ENCODE data around the gene STOX2. TPM values are rescaled to one million over a fixed set of nuclear protein-coding genes. Genes with fewer than 3 reads are reported as not detected.

The STOX2 gene
- polyA plus RNA-seq, 1 experiment, result 2.4 TPM

GRCh38 chr4:183860119-183860518 is 45.0 kb upstream of the STOX2 start:
- DNase-seq (ENCODE audit: low read depth, low spot score), result no peak
- ChIA-PET POLR2A (no interaction called here), CTCF (no interaction called here)
- H3K27ac ChIP-seq (ENCODE audit: low read depth, low read length), result no peak overlapping the region
- no peak for TF ChIP-seq CTCF (IDR thresholded peaks at IDR 0.05; ENCODE audit: low read depth, low read length)
- H3K9me3 ChIP-seq (ENCODE audit: control insufficient read depth, insufficient read depth, low read length), result no peaks in the 10 kb centered on the region
- H3K27me3 ChIP-seq (ENCODE audit: control insufficient read depth, insufficient read depth, low read length), result no peaks in the 10 kb centered on the region
- no peak overlapping the region for H3K4me3 ChIP-seq (ENCODE audit: low read depth, low read length)

GRCh38 chr4:183860731-183861130 is 44.4 kb upstream of the STOX2 start:
- no peaks in the 10 kb centered on the region for H3K9me3 ChIP-seq (ENCODE audit: control insufficient read depth, insufficient read depth, low read length)
- H3K27me3 ChIP-seq (ENCODE audit: control insufficient read depth, insufficient read depth, low read length), result no peaks in the 10 kb centered on the region
- no peak for DNase-seq (ENCODE audit: low read depth, low spot score)
- no peak overlapping the region for H3K4me3 ChIP-seq (ENCODE audit: low read depth, low read length)
- CTCF ChIA-PET, result no interaction called here
- no peak for TF ChIP-seq CTCF (IDR thresholded peaks at IDR 0.05; ENCODE audit: low read depth, low read length)
- POLR2A ChIA-PET, result no interaction called here
- H3K27ac ChIP-seq (ENCODE audit: low read depth, low read length), result no peak overlapping the region

GRCh38 chr4:183861426-183861825 is 43.7 kb upstream of the STOX2 start:
- Histone ChIP-seq H3K4me3 (ENCODE audit: low read depth, low read length) (no peak overlapping the region), H3K27ac (ENCODE audit: low read depth, low read length) (no peak overlapping the region), H3K9me3 (ENCODE audit: control insufficient read depth, insufficient read depth, low read length) (no peaks in the 10 kb centered on the region), H3K27me3 (ENCODE audit: control insufficient read depth, insufficient read depth, low read length) (no peaks in the 10 kb centered on the region)
- no peak for DNase-seq (ENCODE audit: low read depth, low spot score)
- POLR2A ChIA-PET, result no interaction called here
- CTCF ChIA-PET, result no interaction called here
- no peak for TF ChIP-seq CTCF (IDR thresholded peaks at IDR 0.05; ENCODE audit: low read depth, low read length)

- ChIA-PET POLR2A (no interaction called here), CTCF (no interaction called here)
- DNase-seq (ENCODE audit: low read depth, low spot score), result no peak
These were observed 41.8 kb upstream of the STOX2 start for GRCh38 chr4:183863155-183863825.

GRCh38 chr4:183867247-183867646 is 37.9 kb upstream of the STOX2 start:
- CTCF ChIA-PET, result no interaction called here

More at GRCh38 chr4:183863155-183863825, 41.8 kb upstream of the STOX2 start:
- H3K27me3 ChIP-seq (ENCODE audit: control insufficient read depth, insufficient read depth, low read length), result no peaks in the 10 kb centered on the region
- TF ChIP-seq CTCF (IDR thresholded peaks at IDR 0.05; ENCODE audit: low read depth, low read length), result no peak
- no peak overlapping the region for H3K27ac ChIP-seq (ENCODE audit: low read depth, low read length)
- no peak overlapping the region for H3K4me3 ChIP-seq (ENCODE audit: low read depth, low read length)
- no peaks in the 10 kb centered on the region for H3K9me3 ChIP-seq (ENCODE audit: control insufficient read depth, insufficient read depth, low read length)

More at GRCh38 chr4:183867247-183867646, 37.9 kb upstream of the STOX2 start:
- POLR2A ChIA-PET, result no interaction called here
- no peaks in the 10 kb centered on the region for H3K27me3 ChIP-seq (ENCODE audit: control insufficient read depth, insufficient read depth, low read length)
- H3K9me3 ChIP-seq (ENCODE audit: control insufficient read depth, insufficient read depth, low read length), result no peaks in the 10 kb centered on the region
- no peak for TF ChIP-seq CTCF (IDR thresholded peaks at IDR 0.05; ENCODE audit: low read depth, low read length)
- H3K27ac ChIP-seq (ENCODE audit: low read depth, low read length), result no peak overlapping the region
- DNase-seq (ENCODE audit: low read depth, low spot score), result no peak
- H3K4me3 ChIP-seq (ENCODE audit: low read depth, low read length), result no peak overlapping the region
